Lung (tissue), 12 donors: ENCODE results near the gene KLHL2. TPM values are rescaled to one million over a fixed set of nuclear protein-coding genes. Genes with fewer than 3 reads are reported as not detected.
"Not testable (repeated sequence)": the region's sequence is repeated elsewhere in the genome, so short reads cannot be mapped to it uniquely, and the experiment has no call there.

ENCODE experiments used
- ATAC-seq: fragments of 200-7000 bp; cut with Tn5 transposase; one replicate; pipeline ENCODE4 v1.9.1; 2020; ENCODE audit warnings: moderate number of reproducible peaks; ENCODE audit not compliant: insufficient read depth, low FRiP score
- DNase-seq, 3 donors: peaks; one replicate each; pipeline ENCODE4 v3.0.0-alpha.2; 2013 to 2017
- H3K27ac ChIP-seq, 2 donors: one replicate each; pipeline ENCODE4 v1.5.1; 2013; ENCODE audit warnings: mild to moderate bottlenecking in 2 of 2, moderate library complexity in 2 of 2, control low read depth in 1 of 2, inconsistent platforms in 1 of 2, low read depth in 1 of 2, low read length in 1 of 2
- H3K27me3 ChIP-seq, 3 donors: one replicate each; pipeline ENCODE4 v1.5.1; 2013; ENCODE audit warnings: low read length in 2 of 3; ENCODE audit not compliant: control insufficient read depth in 3 of 3, insufficient read depth in 3 of 3
- H3K36me3 ChIP-seq, 4 donors: one replicate each; pipeline ENCODE4 v1.5.1; 2013; ENCODE audit warnings: low read length in 4 of 4, mild to moderate bottlenecking in 1 of 4, moderate library complexity in 1 of 4; ENCODE audit not compliant: control insufficient read depth in 4 of 4, insufficient read depth in 4 of 4
- H3K4me1 ChIP-seq, 5 donors: one replicate each; pipeline ENCODE4 v1.5.1; 2013; ENCODE audit warnings: low read length in 5 of 5, mild to moderate bottlenecking in 2 of 5, moderate library complexity in 1 of 5; ENCODE audit not compliant: control insufficient read depth in 5 of 5, insufficient read depth in 5 of 5
- H3K4me3 ChIP-seq: one replicate; pipeline ENCODE4 v1.5.1; 2013; ENCODE audit warnings: mild to moderate bottlenecking, control low read depth, moderate library complexity
- H3K9ac ChIP-seq, 2 donors: one replicate each; pipeline ENCODE4 v1.5.1; 2013; ENCODE audit warnings: low read length in 2 of 2, control low read depth in 1 of 2; ENCODE audit not compliant: insufficient read depth in 1 of 2
- H3K9me3 ChIP-seq, 4 donors: one replicate each; pipeline ENCODE4 v1.5.1; 2013; ENCODE audit warnings: low read length in 3 of 4, mild to moderate bottlenecking in 1 of 4, moderate library complexity in 1 of 4; ENCODE audit not compliant: control insufficient read depth in 4 of 4, insufficient read depth in 3 of 4
- CTCF ChIP-seq: IDR thresholded peaks from 2 replicates; pipeline ENCODE4 v1.5.1; 2012; ENCODE audit warnings: mild to moderate bottlenecking; ENCODE audit errors: control extremely low read depth, extremely low read depth
- WGBS, 2 donors: extraction: QIAGEN DNeasy Blood & Tissue Kit; methylation state at CpG; one replicate each; pipeline ENCODE4 v1.1.7; 2013; 5-methylcytosine and 5-hydroxymethylcytosine counted together
- polyA plus RNA-seq, 2 donors: library from polyadenylated mRNA; stranded (reverse); fragments of 200-250 nt; gene quantifications; one replicate each; pipeline ENCODE4 v1.2.1, GENCODE V29; 2013
- total RNA-seq, 2 donors: library from RNA; depleted of rRNA in 1 of 2; stranded (reverse); fragments of >200 nt in 1 of 2; gene quantifications; one replicate each; pipeline ENCODE4 v1.2.1, GENCODE V29; 2014 to 2021
- donor health status: control.
- donor health status: control.
- donor health status: Bipolar disorder and iron deficiency.
- donor health status: healthy.
- donor health status: DM: yes; HTN: yes; CAD: no.

KLHL2 gene
- total and polyA plus RNA-seq, 4 donors: 17.3 to 43.0 (median 33.7) TPM

DNA sequence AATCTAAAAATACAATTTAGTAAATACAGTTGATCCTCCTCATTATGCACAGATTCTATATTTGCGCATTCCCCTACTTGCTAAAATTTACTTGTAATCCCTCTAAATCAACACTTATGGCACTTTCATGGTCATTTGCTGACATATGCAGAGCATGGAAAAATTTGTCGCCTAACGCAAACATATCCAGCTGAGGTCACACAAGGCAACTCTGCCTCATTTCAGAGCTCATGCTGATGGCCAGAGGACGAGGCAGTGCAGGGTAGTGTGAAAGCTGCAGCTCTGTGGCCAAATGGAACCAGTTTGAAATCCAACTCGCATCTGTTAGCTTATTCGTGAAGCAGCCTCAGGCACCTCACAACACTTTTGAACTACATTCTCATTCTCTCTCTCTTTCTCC, 39.7 kb upstream of the KLHL2 start:
- peaks cover 0 to 2% (median 0%) of the 10 kb centered on the region in 5 donors for H3K4me1 ChIP-seq
- H3K36me3 ChIP-seq: no peaks in the 10 kb centered on the region
- no peak overlapping the region for H3K9ac ChIP-seq
- no peak for TF ChIP-seq CTCF
- DNase-seq: no peak
- H3K27ac ChIP-seq: no peak overlapping the region
- no peak for ATAC-seq
- H3K27me3 ChIP-seq: no peaks in the 10 kb centered on the region
- no peaks in the 10 kb centered on the region for H3K9me3 ChIP-seq
- WGBS, 2 donors: 63 to 84% methylated on average over 6 of the region's 6 CpGs
- no peak overlapping the region for H3K4me3 ChIP-seq

GRCh38 chr4:165170819-165171218, 36.5 kb upstream of the KLHL2 start:
- H3K36me3 ChIP-seq: no peaks in the 10 kb centered on the region
- H3K27me3 ChIP-seq: no peaks in the 10 kb centered on the region
- DNase-seq (no peak), ATAC-seq (no peak)
- H3K27ac ChIP-seq: no peak overlapping the region
- 61 to 70% methylated on average over 2 of the region's 2 CpGs for WGBS, 2 donors
- peaks cover 0 to 2% (median 0%) of the 10 kb centered on the region in 5 donors for H3K4me1 ChIP-seq
- no peaks in the 10 kb centered on the region for H3K9me3 ChIP-seq
- H3K4me3 ChIP-seq: no peak overlapping the region
- no peak for TF ChIP-seq CTCF
- no peak overlapping the region for H3K9ac ChIP-seq

DNA sequence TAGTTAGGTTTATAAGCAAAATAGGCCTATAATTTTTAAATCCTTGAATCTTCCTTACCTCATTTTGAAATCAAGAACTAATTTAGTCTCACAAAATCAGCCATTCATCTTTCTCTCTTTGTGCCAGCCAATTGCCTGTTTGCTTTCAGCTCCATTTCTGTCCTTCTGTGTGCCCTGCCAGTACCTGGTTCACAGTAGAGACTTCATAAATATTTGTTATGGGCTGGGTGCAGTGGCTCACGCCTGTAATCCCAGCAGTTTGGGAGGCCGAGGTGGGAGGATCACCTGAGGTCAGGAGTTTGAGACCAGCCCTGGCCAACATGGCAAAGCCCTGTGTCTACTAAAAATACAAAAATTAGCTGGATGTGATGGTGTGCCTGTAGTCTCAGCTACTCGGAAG, 31.9 kb upstream of the KLHL2 start:
- H3K9ac ChIP-seq, H3K27me3 ChIP-seq: not testable (repeated sequence)
- WGBS, 2 donors: 89 to 91% methylated on average over 3 of the region's 3 CpGs

GRCh38 chr4:165175879-165176278, 31.5 kb upstream of the KLHL2 start:
- no peaks in the 10 kb centered on the region for H3K36me3 ChIP-seq
- no peaks in the 10 kb centered on the region for H3K27me3 ChIP-seq
- 58 to 80% methylated on average over 7 of the region's 7 CpGs for WGBS, 2 donors
- no peak overlapping the region for H3K27ac ChIP-seq
- no peaks in the 10 kb centered on the region for H3K9me3 ChIP-seq
- DNase-seq (peak; percentile 2 to 31 (median 12)), ATAC-seq (no peak)
- no peak for TF ChIP-seq CTCF
- H3K4me3 ChIP-seq: no peak overlapping the region
- peaks cover 0 to 6% (median 0%) of the 10 kb centered on the region in 5 donors for H3K4me1 ChIP-seq
- H3K9ac ChIP-seq: no peak overlapping the region

More for the DNA sequence above, 31.9 kb upstream of the KLHL2 start:
- DNase-seq, H3K4me1 ChIP-seq, H3K9me3 ChIP-seq, H3K36me3 ChIP-seq, H3K27ac ChIP-seq, ATAC-seq, H3K4me3 ChIP-seq: not testable (repeated sequence)
